Measurements from ENCODE around the gene SAMD11.

SAMD11 gene

DNA sequence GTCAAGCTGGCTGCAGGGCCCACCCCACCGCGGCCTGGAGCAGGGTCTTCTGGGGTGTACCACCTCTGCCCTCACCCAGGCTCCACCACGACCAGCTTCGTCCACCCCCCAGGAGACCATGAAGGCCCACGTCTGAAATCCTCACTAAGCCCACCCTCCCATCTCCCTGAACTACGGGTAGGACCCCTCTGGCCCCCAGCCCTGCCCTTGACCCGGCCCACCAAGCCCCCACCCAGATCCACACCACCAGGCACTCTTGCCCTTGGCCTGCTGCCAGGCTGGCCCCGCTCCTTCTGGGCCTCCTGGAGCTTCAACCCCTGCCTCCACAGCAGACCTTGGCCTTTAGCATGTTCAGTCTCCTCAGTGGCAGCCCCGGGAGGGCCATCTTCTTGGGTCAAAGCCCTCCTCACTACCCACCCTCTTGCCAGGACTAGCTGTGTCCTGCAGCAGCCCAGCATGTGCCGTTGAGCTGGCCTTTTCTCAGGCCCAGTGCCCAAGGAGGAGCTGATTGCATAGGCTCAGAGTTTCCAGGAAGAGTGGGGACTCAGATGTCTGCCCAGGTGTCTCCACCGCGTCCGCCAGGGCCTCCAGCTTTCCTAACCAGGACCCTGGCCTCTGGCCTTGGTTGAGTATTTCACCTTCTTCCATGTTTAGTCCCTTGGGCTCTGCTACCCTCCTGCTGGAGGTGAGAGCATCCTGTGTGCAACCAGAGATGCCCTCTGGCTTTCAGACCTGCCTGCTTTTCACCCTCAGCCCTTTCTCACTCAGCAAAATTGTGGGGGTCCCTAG lies 17.7 kb upstream of the SAMD11 start:
- FAIRE-seq: no peak

DNA sequence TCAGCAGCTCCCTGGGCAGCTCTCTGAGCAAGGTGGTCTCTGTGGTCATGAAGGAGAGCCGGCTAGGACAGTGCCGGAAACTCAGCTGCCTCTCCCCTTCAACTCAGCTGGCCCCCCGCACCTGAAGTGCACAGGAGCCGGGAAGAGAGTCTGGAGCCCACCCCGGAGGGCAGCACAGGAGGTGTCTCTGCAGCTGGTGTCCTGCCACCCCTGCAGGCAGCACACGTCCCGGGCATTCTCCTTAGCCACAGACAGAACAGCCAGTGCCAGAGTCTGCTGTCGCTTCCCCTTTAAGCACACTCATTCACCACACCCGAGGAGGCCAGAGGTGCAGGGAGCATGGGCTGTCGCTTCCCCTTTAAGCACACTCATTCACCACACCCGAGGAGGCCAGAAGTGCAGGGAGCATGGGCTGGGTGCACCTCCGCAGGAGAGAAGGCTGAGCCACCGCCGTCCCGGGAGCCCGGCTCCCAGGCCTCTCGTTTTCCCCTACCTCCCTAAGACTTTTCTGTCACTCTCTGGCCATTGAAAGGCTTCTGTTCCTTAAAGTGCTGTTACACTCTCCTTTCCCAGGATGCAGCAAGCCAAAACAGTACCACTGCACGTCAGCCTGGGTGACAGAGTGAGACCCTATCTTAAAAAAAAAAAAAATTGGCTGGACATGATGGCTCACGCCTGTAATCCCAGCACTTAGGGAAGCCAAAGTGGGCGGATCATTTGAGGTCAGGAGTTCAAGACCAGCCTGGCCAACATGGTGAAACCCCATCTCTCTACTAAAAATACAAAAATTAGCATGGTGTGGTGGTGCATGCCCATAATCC lies 16.9 kb upstream of the SAMD11 start:
- FAIRE-seq: no peak

DNA sequence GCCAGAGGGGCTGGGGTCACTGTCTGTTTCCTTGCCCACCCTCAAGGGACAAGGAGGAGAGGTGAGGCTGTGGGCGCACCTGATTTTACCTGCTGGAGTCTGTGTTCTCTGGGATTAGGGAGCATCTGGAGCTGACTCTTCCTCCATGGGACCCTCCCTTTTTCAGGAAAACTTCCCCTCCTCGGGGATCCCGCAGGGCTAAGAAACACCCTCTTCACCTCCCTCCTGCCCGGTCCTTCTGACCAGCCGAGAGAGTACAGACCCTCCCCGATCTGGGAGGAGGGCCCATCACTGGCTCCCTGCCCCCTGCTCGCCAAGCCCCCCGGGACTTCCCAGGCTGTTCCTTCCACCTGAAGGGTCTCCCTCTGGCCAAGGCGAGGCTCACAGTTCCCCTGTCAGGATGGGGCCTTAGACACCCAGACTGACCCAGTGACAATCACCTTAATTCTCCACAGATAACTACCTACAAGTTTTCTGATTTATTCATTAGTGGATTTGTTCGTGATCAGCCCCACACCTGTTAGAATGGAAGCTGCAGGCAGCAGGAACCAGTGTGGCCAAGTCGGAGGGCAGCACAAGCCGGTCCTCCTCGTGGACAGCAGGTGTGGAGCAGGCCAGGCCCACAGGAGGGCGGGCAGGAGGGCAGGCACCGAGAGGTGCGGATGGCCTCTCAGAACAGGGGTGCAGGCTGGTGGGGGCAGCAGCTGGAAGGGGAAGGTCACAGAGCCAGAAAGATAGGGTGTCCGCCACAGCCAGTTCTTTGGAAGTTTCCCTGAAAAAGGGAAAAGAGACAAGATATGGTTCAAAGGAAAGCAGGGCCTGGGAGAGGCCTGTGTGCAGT lies 15.9 kb upstream of the SAMD11 start:
- no peak for FAIRE-seq

DNA sequence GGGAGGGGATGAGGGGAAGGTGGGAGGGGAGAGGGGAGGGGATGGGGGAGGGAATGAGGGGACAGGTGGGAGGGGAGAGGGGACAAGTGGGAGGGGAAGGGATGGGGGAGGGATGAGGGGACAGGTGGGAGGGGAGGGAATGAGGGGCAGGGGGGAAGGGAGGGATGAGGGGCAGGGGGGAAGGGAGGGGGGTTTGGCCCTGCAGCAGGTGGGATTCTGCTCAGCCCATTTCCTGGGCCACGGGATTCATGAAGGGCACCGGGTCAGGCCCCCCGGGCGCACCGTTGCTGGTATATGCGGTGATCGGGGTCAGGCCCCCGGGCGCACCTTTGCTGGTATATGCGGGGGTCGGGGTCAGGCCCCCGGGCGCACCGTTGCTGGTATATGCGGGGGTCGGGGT lies 15.1 kb upstream of the SAMD11 start:
- no peak for FAIRE-seq

DNA sequence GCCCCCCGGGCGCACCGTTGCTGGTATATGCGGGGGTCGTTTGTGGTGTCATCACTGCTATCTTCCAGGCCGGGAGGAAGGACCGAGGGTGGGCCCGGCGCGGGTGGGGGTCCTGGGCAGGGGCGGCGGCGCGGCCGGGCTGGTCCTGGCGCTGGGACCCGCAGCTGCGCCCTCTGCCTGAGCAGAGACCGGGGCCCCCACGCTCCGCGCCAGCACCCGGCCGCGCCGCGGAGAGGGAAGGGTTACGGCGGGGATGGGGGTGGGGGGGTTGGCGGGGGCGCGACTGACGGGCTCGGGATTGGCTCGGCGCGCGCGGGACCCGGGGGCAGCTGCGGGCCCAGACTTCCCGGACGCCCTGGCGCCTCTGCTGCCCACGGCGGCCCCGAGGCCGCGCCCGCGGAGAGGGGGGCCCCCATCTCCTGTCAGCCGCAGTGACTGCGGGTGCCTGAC lies 13.8 kb upstream of the SAMD11 start:
- FAIRE-seq: no peak

DNA sequence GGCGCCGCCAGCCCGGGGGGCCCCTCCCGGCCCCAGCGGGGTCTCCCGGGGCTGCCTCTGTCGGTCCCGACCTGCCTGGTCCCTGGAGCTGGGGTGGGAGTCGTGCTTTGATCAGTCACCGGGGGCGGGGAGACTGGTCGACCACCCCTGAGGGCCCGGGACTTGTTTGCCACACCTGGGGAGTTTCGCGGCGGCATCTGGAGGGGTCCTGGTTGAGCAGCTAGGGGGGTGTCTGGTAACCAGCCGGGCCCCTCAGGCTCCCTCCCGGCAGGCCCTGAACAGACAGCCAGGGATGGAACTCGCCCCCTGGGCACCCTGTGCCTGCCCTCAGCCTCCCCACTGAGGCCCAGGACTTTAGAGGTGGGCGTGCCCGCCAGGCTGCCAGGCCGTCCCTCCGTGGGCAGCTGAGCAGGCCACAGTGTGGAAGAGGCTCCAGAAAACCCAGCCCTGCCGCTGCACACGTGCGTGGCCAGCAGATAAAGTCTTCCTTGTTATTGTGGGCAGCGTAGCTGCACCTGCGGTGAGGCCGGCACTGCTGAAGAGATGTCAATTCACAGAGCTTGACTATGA lies 13.3 kb upstream of the SAMD11 start:
- FAIRE-seq: no peak

DNA sequence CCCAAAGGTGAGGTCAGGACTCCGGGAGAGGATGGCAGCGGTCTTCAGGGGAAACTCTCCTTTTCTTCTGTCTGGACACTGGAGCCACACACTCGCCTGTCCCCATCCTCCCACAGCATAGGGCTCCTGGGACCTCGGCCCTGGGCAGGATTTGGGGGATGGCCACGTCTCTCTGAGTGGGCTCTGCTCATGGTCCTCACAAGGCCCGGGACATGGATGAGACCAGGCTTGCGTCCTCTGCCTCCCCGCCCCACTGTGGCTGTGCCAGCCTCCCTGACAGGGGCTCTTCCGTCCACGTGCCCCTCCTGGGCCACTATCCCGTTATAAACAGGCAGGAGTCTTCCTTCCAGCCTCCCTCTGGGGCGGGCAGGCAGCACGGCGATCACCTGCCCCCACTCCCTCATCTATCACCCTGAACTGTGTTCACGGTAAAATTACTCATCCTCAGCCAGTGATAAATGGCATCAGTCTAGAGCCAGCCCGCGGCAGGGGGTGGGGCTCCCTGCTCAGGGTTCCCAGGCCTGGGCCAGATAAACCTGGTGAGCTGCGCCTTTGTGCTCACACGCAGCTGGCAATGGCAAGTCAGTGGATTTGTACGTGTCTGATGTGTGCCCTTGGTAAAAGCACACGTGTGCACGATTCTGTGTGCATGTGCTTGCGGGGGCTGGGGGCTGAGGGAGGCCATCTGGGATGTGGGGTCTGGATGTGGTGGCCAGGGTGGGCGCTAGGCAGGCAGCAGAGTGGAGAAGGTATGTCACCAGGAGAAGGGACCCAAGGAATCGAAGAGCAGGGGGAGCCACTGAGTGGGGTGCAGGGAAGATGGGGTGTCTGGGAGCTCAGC lies 12.6 kb upstream of the SAMD11 start:
- FAIRE-seq: no peak

DNA sequence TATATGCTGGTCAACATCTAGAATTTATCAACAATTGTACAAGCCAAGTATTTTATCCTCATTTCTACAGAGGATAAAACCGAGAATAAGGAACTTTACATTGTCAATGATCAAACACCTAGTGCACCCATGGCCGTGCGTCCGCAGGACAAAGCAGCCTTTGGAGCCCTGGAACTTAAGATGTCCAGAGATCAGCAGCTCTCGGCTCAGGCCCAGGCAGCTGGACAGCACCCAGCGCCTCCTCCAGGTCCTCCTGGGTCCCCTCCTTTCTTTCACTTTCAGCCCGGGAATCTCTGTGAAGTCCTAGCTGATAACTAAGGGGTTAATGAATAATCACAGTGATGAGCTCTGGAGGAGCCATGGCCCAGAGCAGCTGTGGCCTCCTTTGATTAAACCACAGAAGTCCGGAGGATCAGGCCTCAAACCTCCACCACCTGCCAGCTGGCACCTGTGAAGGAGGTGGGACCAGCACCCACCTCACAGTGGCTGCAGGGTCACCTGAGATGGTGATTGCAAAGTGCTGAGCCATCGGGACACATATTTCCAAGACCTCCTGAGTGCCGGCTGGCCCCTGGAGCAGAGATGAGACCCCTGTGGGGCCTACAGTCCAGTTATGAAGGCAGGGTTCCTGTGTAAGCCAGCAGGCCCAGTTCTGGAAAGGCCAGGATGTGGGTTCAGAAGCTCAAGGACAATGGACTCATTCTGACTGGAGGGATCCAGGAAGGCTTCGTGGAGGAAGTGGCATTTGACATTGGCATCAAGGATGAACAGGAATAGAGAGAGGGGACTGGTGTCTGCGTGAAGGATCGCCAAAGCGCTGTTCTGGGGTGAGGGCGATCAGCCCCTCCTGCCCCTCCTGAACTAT lies 11.6 kb upstream of the SAMD11 start:
- no peak for FAIRE-seq

DNA sequence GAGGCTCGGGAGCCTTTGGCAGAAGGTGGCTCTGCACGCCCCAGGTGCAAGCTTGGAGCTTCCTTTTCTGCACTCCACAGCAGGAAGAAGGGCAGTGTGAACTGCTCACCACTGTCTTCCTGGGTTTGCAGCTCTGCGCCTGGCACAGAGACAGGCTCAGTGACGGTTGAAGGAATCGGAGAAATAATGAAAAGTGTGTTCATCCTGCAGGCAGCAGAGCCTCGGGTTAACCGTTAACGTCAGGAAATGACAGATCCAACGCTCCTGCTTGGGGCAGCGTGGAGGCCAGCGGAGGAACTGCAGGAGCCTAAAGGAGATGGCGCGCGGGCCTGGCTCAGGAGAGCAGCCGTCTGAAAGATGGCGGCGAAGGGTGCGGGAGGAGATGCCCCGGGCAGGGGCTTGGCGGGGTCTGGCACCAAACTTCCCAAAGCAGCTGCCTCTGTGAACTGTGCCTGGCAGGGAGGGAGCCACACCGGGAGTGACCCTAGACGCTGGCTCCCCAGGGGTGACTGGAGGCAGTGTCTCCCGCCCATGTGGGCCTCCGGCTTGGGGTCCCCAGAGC lies 10.9 kb upstream of the SAMD11 start:
- FAIRE-seq: no peak

DNA sequence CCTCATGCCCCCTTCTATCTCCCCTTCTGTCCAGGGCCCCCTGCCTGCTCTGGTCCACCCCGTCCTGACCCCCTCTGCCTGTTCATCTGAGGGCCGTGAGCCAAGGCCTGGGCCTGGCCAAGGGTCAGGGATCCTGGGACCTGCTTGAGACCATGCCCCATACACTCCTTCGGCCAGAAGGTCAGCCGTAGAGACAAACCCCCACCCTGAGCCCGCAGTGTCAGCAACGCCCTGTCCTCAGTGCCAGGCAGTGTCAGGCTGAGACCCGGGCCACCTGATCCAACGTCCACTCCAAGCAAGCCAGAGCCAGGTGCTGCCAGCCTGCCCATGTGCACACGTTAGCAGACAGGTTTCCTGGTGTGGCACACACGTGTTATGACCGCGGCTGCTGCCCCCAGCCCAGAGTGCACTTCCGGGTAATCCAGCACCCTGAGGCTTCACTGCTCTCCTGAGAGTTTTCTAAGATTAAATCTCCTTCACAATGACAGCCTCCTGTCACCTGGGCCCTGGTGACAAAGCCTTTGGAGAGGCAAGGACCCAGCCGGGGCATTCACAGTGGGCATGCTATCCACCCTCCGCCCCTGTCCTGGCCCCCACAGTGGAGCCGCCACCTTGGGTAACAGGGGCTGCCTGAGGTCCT lies 10.1 kb upstream of the SAMD11 start:
- FAIRE-seq: no peak

DNA sequence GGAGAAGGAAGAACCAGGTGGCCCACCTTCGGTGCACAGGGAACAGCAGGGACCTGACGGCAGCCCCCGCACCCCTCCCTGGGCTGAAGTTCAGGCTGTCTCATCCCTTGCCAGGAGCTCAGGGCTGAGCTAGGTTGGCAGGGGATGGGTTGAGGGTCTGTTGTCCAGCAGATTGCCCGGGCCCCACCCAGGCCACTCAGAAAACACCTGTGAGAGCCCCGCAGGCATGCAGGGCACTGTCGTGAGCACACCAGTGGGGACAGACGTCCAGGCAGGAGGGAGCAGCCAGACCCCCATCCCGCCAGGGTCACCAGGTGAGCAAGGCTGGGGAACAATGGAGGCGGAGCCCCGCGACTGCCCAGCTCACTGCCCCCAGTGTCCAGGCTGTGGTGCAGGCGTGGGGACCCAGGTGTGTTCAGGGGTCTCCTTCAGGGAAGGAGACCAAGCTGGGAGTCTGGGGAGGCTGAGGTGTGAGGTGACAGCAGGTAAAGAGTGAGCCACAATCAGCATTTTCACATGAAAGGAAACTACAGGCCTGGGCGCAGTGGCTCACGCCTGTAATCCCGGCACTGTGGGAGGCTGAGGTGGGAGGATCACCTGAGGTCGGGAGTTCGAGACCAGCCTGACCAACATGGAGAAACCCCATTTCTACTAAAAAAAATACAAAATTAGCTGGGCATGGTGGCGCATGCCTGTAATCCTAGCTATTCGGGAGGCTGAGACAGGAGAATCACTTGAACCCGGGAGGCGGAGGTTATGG lies 9.4 kb upstream of the SAMD11 start:
- no peak for FAIRE-seq

DNA sequence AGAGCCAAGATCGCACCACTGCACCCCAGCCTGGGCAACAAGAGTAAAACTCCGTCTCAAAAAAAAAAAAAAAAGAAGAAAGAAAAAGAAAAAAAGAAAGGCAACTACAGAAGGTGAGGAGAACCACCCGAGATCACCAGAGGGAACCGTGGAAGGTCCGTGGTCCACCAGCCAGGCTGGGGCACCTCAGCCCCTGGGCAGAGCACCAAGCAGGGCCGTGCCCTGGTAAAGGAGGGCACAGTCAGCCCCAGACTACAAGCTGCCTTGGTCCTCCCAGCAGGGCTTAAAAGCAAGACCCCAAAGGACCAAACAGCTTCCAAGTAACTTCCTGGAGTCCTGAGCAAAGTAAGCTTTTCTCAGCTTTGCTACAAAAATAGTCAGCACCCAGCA lies 8.8 kb upstream of the SAMD11 start:
- FAIRE-seq: no peak

DNA sequence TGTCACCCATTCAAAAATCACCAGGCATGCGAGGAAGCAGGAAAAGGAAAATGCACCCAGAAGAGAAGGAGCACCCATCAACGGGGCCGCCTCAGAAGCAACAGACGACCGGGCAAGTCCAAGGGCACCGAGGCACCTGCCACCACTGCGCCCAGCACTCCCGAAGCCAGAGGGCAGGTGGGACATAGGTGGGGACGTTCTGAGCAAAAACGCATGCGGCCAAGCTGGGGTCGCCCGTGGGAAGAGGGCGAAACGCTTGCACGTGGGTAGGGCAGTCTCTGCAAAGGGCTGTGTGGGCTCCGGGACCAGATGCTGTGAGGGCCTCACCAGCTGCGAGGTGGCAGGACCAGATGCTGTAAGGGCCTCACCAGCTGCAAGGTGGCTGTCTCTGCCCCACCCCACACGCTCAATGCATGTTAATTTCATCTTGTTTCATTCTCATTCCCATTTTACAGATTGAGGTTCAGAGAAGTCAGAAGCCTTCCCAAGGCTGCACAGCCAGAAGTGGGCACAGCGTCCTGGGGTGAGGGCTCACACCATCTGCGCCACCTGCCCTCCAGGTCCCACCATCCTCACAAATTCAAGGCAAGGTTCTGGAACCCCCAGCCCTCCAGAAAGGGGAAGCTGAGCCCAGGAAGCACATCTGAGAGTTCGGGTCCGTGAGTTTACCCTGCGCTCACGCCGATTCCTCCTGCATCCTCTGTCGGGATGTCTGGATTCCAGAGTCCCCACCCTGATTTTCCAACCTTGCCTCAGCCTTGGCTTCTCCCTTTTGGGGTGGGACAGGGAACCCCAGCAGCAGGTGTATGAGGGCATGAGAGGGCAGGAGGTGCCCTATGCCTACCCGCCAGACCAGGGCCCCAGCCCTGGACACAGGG lies 8.2 kb upstream of the SAMD11 start:
- FAIRE-seq: no peak

DNA sequence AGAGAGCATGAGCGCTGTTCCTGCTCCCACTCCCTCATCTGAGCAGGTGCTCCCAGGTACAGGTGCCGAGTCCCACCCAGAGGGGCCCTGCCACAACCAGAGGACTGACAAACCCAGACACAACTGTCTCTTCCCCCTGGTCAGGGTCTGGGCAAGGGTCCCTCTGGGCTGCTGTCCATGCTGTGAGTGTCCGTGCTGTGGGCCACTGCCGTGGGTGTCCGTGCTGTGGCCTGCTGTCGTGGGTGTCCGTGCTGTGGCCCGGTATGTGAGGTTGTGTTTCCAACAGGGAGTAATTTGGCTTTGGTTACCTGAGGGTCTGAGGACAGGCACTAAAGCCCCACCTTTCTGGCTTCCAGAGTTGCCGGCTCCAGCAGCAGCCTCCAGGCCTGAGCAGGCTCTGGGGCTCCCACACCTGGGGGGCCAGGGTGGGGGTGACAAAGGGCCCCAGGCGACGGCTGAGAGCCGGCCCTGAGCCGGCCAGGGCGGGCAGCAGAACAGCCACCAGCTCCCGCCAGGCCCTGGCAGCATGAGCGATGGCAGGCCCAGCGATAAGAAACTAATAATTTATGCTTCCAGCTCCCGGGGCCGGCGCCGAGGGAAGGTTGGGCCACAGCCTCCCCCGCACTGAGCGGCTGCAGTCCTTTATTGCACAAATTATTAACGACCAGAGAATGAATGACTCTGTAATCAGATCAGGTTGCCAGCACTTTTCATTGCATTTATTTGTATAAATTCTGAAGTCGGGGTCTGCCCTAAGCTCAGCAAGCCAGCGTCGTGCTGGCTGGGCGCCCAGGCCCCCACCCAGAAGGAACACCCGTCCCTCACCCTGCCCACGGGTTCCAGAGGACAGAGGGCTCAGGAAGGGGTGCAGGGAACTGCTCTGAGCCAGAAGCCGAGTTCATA lies 7.3 kb upstream of the SAMD11 start:
- no peak for FAIRE-seq

DNA sequence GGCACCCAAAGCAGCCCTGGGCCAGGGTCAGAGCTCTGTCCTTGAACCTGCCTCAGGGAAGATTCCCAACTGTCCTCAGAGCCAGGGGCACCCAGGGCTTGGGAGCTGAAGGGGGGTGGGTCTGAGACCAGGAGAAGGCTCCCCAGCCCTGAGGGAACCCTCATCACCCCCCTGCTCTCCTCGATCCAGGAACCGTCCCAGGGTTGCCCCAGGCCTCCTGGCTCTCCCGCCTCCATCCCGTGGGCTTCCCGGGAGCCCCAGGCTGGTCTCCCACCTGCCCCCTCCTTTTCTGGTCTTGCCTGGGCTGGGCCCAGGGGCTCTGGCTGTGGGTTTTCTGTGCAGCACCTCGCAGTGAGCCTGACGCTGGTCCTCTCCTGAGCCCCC lies 6.7 kb upstream of the SAMD11 start:
- no peak for FAIRE-seq

DNA sequence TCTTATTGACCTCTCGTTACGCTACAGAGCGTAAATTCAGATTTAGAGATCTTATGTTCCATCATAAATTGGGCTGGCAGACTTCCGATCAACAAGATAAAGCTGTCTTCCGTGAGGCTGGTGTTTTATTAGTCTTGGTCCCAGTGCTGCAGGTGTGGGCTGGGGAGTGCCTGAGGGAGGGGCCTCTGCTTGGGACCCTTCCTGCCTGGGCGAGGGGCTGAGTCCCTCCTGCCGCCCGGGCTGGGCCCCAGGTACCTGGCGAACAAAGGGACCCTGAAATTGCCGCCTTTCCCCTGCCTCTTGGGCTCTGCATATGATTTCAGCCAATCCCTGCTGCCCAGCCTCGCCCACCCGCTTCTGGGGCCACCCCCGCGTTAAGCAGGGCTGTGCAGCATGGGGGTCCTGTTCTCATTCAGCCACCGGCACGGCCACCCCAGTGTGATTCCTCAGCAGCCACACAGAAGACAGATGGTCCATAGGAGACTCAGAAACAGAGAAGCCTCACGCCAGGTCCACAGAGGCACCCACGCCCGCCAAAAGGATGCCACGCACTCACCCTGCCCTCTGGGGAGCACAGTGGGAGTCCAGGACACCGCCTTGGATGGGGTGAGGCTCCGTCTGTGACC lies 6.1 kb upstream of the SAMD11 start:
- FAIRE-seq: no peak

DNA sequence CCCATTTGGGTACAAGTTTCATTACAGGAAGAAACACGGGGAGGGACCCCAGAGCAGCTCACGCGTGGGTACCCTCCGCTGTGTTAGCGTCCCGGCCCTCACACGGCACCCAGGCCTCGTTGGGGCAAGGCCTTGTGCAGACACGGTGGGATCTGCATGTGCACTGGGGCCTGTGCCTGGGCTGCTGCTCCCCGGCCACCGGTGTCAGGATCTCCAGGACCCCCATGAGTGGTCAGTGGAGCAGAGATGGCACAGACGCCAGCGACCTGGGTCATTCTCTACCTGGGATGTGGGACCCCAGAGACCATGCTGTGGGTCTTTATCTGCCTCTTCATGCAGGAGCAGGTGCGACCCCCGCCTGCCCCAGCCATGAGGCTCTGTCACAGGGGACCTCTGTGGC lies 5.4 kb upstream of the SAMD11 start:
- no peak for FAIRE-seq
